ENCODE results near the gene ACADVL.
A peak's percentile ranks its signal among the peaks of the same experiment; 100 is the strongest.
"Not testable (repeated sequence)": the region's sequence is repeated elsewhere in the genome, so short reads cannot be mapped to it uniquely, and the experiment has no call there.

The ACADVL gene

GRCh38 chr17:7178973-7179316, 40.8 kb upstream of the ACADVL start:
- Histone ChIP-seq H3K9me3 (ENCODE audit: control insufficient read depth, insufficient read depth, low read depth, low read length) (no peaks in the 10 kb centered on the region), H3K4me1 (ENCODE audit: control insufficient read depth, insufficient read depth, low read length) (peaks cover 6% of the 10 kb centered on the region), H3K4me3 (ENCODE audit: low read depth, low read length) (no peak overlapping the region), H3K36me3 (ENCODE audit: control insufficient read depth, insufficient read depth, low read length) (no peaks in the 10 kb centered on the region), H3K27ac (ENCODE audit: low read depth, low read length) (no peak overlapping the region), H3K27me3 (ENCODE audit: control insufficient read depth, insufficient read depth, low read length) (peaks cover 30% of the 10 kb centered on the region), H3K9ac (ENCODE audit: low read length) (no peak overlapping the region)

- Histone ChIP-seq H3K4me3 (ENCODE audit: low read depth, low read length) (peak within 1 kb of the TSS; percentile 68), H3K9me3 (ENCODE audit: control insufficient read depth, insufficient read depth, low read depth, low read length) (no peaks in the 10 kb centered on the region), H3K27me3 (ENCODE audit: control insufficient read depth, insufficient read depth, low read length) (peaks cover 25% of the 10 kb centered on the region), H3K9ac (ENCODE audit: low read length) (peak within 1 kb of the TSS; percentile 35), H3K36me3 (ENCODE audit: control insufficient read depth, insufficient read depth, low read length) (no peaks in the 10 kb centered on the region), H3K27ac (ENCODE audit: low read depth, low read length) (no peak within 1 kb of the TSS), H3K4me1 (ENCODE audit: control insufficient read depth, insufficient read depth, low read length) (peaks cover 6% of the 10 kb centered on the region)
These were observed 40.2 kb upstream of the ACADVL start, which contains the start of gene ASGR1 for GRCh38 chr17:7179317-7180254. TSS of gene ASGR1 (minus strand) at chr17:7179370. CDS start at chr17:7178563, 807 bp downstream.

- H3K4me1 ChIP-seq (ENCODE audit: control insufficient read depth, insufficient read depth, low read length); H3K27ac ChIP-seq (ENCODE audit: low read depth, low read length); H3K9me3 ChIP-seq (ENCODE audit: control insufficient read depth, insufficient read depth, low read depth, low read length); H3K4me3 ChIP-seq (ENCODE audit: low read depth, low read length); H3K27me3 ChIP-seq (ENCODE audit: control insufficient read depth, insufficient read depth, low read length); H3K9ac ChIP-seq (ENCODE audit: low read length); H3K36me3 ChIP-seq (ENCODE audit: control insufficient read depth, insufficient read depth, low read length): not testable (repeated sequence)
These were observed 37.6 kb upstream of the ACADVL start for GRCh38 chr17:7182101-7182500.

- H3K36me3 ChIP-seq (ENCODE audit: control insufficient read depth, insufficient read depth, low read length), result no peaks in the 10 kb centered on the region
- no peaks in the 10 kb centered on the region for H3K27me3 ChIP-seq (ENCODE audit: control insufficient read depth, insufficient read depth, low read length)
- H3K4me3 ChIP-seq (ENCODE audit: low read depth, low read length), result no peak overlapping the region
- H3K9ac ChIP-seq (ENCODE audit: low read length), result no peak overlapping the region
- H3K9me3 ChIP-seq (ENCODE audit: control insufficient read depth, insufficient read depth, low read depth, low read length), result no peaks in the 10 kb centered on the region
- H3K4me1 ChIP-seq (ENCODE audit: control insufficient read depth, insufficient read depth, low read length), result no peaks in the 10 kb centered on the region
- H3K27ac ChIP-seq (ENCODE audit: low read depth, low read length), result no peak overlapping the region
These were observed 36.2 kb upstream of the ACADVL start for GRCh38 chr17:7183433-7184090.

- Histone ChIP-seq H3K9ac (ENCODE audit: low read length) (no peak overlapping the region), H3K27ac (ENCODE audit: low read depth, low read length) (no peak overlapping the region), H3K36me3 (ENCODE audit: control insufficient read depth, insufficient read depth, low read length) (no peaks in the 10 kb centered on the region), H3K4me1 (ENCODE audit: control insufficient read depth, insufficient read depth, low read length) (no peaks in the 10 kb centered on the region), H3K4me3 (ENCODE audit: low read depth, low read length) (no peak overlapping the region), H3K27me3 (ENCODE audit: control insufficient read depth, insufficient read depth, low read length) (no peaks in the 10 kb centered on the region), H3K9me3 (ENCODE audit: control insufficient read depth, insufficient read depth, low read depth, low read length) (no peaks in the 10 kb centered on the region)
These were observed 35.6 kb upstream of the ACADVL start for GRCh38 chr17:7184091-7184488.

- Histone ChIP-seq H3K27ac (ENCODE audit: low read depth, low read length) (no peak overlapping the region), H3K36me3 (ENCODE audit: control insufficient read depth, insufficient read depth, low read length) (no peaks in the 10 kb centered on the region), H3K9me3 (ENCODE audit: control insufficient read depth, insufficient read depth, low read depth, low read length) (no peaks in the 10 kb centered on the region), H3K9ac (ENCODE audit: low read length) (no peak overlapping the region), H3K4me3 (ENCODE audit: low read depth, low read length) (no peak overlapping the region), H3K27me3 (ENCODE audit: control insufficient read depth, insufficient read depth, low read length) (no peaks in the 10 kb centered on the region), H3K4me1 (ENCODE audit: control insufficient read depth, insufficient read depth, low read length) (no peaks in the 10 kb centered on the region)
These were observed 35.1 kb upstream of the ACADVL start for GRCh38 chr17:7184647-7185046.

- Histone ChIP-seq H3K4me1 (ENCODE audit: control insufficient read depth, insufficient read depth, low read length) (no peaks in the 10 kb centered on the region), H3K9me3 (ENCODE audit: control insufficient read depth, insufficient read depth, low read depth, low read length) (no peaks in the 10 kb centered on the region), H3K27me3 (ENCODE audit: control insufficient read depth, insufficient read depth, low read length) (no peaks in the 10 kb centered on the region), H3K4me3 (ENCODE audit: low read depth, low read length) (no peak overlapping the region), H3K9ac (ENCODE audit: low read length) (no peak overlapping the region), H3K27ac (ENCODE audit: low read depth, low read length) (no peak overlapping the region), H3K36me3 (ENCODE audit: control insufficient read depth, insufficient read depth, low read length) (peaks cover 7% of the 10 kb centered on the region)
These were observed 33.5 kb upstream of the ACADVL start for GRCh38 chr17:7186241-7186640.

GRCh38 chr17:7190276-7190917, 29.3 kb upstream of the ACADVL start:
- Histone ChIP-seq H3K36me3 (ENCODE audit: control insufficient read depth, insufficient read depth, low read length) (peaks cover 32% of the 10 kb centered on the region), H3K9ac (ENCODE audit: low read length) (no peak overlapping the region)

GRCh38 chr17:7191069-7191468, 28.7 kb upstream of the ACADVL start:
- Histone ChIP-seq H3K27ac (ENCODE audit: low read depth, low read length) (no peak overlapping the region), H3K9ac (ENCODE audit: low read length) (no peak overlapping the region), H3K4me3 (ENCODE audit: low read depth, low read length) (no peak overlapping the region), H3K36me3 (ENCODE audit: control insufficient read depth, insufficient read depth, low read length) (peaks cover 39% of the 10 kb centered on the region), H3K27me3 (ENCODE audit: control insufficient read depth, insufficient read depth, low read length) (no peaks in the 10 kb centered on the region), H3K9me3 (ENCODE audit: control insufficient read depth, insufficient read depth, low read depth, low read length) (no peaks in the 10 kb centered on the region), H3K4me1 (ENCODE audit: control insufficient read depth, insufficient read depth, low read length) (no peaks in the 10 kb centered on the region)

More at GRCh38 chr17:7190276-7190917, 29.3 kb upstream of the ACADVL start:
- H3K27ac ChIP-seq (ENCODE audit: low read depth, low read length), result no peak overlapping the region
- H3K9me3 ChIP-seq (ENCODE audit: control insufficient read depth, insufficient read depth, low read depth, low read length), result no peaks in the 10 kb centered on the region
- no peaks in the 10 kb centered on the region for H3K4me1 ChIP-seq (ENCODE audit: control insufficient read depth, insufficient read depth, low read length)
- H3K27me3 ChIP-seq (ENCODE audit: control insufficient read depth, insufficient read depth, low read length), result no peaks in the 10 kb centered on the region
- no peak overlapping the region for H3K4me3 ChIP-seq (ENCODE audit: low read depth, low read length)

- Histone ChIP-seq H3K9me3 (ENCODE audit: control insufficient read depth, insufficient read depth, low read depth, low read length) (no peaks in the 10 kb centered on the region), H3K36me3 (ENCODE audit: control insufficient read depth, insufficient read depth, low read length) (peaks cover 45% of the 10 kb centered on the region), H3K4me1 (ENCODE audit: control insufficient read depth, insufficient read depth, low read length) (no peaks in the 10 kb centered on the region), H3K27ac (ENCODE audit: low read depth, low read length) (no peak overlapping the region), H3K27me3 (ENCODE audit: control insufficient read depth, insufficient read depth, low read length) (no peaks in the 10 kb centered on the region), H3K9ac (ENCODE audit: low read length) (no peak overlapping the region), H3K4me3 (ENCODE audit: low read depth, low read length) (no peak overlapping the region)
These were observed 28.0 kb upstream of the ACADVL start for GRCh38 chr17:7191571-7192270.
